Cerebellar nuclear complex (tissue), 1 donor: ENCODE results near the gene ANO7.

ENCODE experiments used
- DNase-seq, 2 experiments: peaks; one replicate each; lab custom pipeline; 2025; lab: John Stamatoyannopoulos, UW

ANO7 gene

GRCh38 chr2:241156971-241157441 lies 31.5 kb upstream of the ANO7 start:
- peak in 1 of 2 experiments; percentile 11 for DNase-seq

DNA sequence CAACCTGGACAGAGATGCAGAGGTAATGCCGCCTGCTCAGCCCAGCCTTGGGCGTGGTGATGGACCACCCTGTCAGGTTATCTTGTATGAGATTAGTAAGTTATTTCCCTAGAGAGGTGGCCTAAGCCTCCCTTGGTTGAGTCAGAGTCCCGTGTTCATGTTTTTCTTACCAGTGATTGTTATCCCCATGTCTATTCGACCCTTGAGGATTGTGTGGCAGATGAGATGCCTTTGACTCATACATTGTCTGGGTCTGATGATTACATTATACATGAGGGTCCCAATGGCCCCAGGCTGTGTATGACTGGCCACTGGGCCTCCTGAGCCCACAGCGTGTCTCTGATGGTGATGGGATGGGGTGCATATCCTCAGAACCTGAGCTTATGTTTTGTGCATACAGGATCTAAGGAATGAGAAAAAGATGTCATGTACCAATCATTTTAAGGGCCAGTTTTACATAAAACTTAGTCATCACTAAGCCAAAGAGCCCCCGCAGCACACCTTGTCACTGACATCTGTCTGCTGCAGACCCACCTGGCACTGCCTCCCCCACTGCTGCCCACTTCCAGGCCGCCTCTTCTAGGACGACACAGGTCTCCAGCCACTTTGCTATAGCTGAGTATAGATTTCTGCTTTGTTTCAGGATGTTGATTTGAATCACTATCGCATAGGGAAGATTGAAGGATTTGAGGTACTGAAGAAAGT lies 30.5 kb upstream of the ANO7 start:
- no peak for DNase-seq

- no peak for DNase-seq
Observed at GRCh38 chr2:241158546-241158900, 30.0 kb upstream of the ANO7 start.

DNA sequence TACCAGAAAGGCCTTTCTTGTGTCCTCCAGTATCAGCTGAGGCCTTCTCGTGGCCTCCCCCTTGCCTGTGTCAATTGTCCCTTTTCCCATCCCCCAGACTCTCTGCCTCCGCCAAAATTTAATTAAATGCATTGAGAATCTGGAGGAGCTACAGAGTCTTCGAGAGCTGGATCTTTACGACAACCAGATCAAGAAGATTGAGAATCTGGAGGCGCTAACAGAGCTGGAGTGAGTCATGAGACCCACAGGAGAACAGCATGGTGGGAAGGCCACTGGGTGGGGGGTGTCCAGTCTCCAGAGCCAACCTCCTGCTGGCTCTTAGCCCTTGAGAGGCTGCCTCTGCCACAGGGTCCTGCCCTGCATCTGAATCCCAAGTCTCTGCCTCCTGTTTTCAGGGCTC lies 29.4 kb upstream of the ANO7 start:
- no peak for DNase-seq

DNA sequence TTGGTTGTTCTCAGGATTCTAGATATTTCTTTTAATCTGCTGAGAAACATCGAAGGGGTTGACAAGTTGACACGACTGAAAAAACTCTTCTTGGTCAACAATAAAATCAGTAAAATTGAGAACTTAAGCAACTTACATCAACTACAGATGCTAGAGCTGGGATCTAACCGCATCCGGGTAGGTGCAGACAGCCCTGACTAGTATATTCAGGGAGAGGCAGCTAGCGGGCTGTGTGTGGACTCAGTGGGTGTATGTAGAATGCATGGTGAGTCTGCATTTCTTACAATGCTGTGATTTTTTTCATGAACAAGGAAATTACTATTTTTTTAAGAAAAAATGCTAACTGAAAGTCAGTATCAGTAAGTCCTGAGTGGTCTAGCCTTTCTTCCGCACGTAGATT lies 28.2 kb upstream of the ANO7 start:
- DNase-seq: no peak

DNA sequence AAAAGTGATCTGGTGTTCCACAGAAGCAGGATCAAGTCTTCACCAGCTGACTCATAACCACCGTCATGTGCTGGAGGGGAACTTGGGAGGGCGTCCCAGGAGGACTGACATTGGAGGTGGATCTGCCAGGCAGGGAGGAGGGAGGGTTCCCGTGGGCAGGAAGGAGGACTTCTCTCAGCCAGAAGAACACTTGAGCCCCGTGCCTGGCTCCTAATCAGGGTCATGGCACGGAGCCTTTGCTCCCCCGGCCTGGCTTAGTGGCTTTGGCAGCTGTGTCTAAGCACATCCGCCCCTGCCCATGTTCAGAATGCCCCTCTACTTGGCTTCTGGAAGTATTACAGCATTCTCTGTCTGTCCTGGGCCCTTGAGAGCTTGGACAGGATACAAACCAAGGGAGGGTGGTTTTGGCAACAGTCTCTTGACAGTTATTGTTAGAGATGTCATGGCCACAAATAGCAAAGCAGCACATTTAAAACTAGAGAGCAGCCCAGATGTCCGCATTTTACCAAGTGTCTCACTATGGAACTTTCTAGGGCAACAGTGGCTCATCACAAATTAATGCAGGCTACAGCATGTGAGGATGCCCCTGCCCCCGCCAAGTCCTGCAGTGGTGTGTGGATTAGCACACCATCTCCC lies 26.7 kb upstream of the ANO7 start:
- DNase-seq: no peak

DNA sequence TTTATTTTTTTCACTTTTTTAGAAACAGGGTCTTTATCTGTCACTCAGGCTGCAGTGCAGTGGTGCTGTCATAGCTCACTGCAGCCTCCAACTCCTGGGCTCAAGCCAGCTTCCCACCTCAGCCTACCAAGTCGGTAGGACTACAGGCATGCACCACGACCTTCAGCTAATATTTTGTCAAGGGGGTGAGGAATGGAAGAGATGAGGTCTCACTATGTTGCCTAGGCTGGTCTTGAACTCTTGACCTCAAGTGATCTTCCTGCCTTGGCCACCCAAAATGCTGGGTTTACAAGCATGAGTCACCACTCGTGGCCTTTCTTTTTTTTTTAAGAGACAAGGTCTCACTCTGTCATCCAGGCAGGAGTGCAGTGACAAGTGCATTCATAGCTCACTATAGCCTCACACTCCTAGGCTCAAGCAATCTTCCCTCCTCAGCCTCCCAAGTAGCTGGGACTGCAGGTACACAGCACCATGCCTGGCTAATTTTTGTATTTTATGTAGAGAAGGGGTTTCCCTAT lies 24.8 kb upstream of the ANO7 start:
- DNase-seq: no peak

DNA sequence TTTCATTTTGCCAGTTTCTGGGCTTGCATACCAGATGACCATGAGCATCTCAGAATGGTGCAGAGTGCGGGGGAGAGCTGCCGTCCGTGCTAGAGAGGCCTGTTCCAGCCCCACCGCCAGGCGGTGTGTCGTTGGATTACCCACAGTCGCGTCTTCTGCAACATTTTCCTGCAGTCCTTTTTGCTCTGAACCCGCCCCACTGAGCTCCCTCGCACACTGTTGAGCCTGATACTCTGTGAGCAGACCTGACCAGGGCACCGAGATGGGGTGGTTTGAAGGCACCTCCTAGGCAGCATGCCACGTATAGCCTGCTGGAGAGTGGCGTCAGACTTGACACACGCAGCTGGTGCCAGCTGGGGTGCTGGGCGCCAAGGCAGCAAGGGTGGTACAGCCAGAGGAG lies 20.1 kb upstream of the ANO7 start:
- DNase-seq: no peak

DNA sequence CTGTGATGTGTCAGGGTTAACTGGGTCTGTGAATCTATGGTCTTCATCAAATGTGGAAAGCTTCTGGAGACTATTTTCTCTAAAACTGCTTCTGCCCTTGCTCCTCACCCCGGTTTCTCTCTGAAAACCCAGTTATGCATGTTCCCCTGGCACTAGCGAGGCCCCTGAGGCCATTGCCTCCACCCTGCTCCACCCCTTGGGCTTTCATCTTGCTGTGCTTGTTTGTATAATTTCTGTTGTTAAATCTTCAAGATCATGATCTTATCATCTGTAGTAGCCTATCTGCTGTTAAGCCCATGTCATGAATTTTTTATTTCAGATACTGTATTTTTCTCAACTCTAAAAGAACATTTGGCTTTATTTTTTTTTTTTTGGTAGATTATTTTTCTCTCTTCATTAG lies 14.9 kb upstream of the ANO7 start:
- no peak for DNase-seq

- DNase-seq: no peak
Observed at GRCh38 chr2:241177526-241178334, 10.7 kb upstream of the ANO7 start.

DNA sequence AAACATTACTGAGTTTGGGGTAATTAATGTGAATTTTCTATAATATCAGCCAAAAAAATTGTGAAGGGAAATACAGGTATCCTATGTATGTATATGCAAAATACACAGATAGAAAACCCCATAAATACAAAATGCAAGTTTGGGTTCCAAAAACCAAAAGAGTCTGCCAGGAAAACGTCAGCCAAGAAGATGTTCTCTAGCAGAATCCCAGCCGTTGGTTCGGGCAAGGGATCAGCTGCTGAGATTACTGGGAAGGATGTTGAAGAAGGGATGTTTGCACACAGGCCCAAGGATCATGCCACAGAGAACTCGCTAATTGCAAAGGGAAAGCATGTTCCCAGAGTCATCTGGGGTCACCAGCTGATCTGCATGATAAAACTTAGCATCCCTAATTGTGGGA lies 9.5 kb upstream of the ANO7 start:
- DNase-seq: no peak

DNA sequence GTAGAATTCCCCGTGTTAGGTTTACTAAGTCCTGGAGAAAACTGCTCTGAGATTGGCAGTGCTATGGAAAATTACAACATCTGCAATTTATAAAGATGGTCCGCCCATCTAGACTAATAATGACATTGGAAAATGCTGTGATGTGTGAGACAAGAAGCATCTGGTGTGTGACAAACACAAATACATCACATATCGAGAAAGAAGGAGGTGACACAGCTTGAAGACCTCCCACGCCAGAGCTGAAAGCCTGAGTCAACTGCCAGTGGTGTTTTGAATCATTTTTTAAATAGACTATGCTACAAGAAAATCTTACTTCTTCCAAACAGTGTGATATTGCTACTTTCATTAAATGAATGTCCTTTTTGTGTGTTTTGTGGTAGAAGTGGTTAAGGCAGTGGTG lies 8.6 kb upstream of the ANO7 start:
- DNase-seq: no peak

GRCh38 chr2:241180495-241180894 lies 8.0 kb upstream of the ANO7 start:
- DNase-seq: no peak

DNA sequence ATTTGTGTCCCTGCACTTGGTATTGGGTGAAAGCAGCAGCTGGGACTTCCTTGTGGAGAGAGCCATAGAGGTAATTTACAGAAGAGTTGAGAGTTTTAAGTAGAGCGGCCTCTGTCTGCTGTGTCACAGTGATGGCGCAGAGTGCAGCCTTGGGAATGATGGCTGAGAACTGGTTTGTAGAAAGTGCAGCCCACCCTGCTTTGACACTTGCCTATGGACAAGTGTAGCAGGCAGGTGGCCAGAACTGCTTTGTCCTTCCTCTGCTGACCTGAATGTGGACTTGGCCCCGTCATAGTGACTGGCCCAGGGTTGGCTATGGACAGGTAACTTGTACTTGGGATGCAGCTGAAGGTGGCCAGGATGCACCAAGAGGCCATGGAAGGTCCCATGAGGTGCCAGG lies 6.4 kb upstream of the ANO7 start:
- no peak for DNase-seq

- no peak for DNase-seq
Observed at GRCh38 chr2:241182531-241183133, 5.8 kb upstream of the ANO7 start.

- DNase-seq: no peak
Observed at GRCh38 chr2:241183221-241183620, 5.3 kb upstream of the ANO7 start.

GRCh38 chr2:241184901-241185300 lies 3.6 kb upstream of the ANO7 start:
- DNase-seq: no peak

DNA sequence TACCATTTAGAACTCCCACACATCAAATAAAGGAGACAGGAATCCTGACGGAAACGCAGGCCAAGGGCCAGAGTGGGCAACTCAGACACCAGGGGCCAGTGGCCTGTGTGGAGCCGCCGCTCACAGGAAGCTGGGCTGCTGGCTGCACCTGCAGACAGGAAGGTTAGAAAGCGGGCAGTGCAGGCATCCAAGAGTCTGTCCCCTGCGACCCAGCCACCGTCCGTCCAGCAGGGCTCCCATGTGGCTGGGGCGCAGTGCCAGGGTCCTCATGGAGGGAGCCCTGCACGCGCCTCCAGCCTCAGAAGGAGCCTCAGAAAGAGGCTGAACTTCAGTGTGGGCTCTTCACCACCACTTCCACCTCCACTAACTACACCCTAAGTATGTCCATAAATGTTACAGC lies 2.5 kb upstream of the ANO7 start:
- DNase-seq: no peak

- DNase-seq: no peak
Observed at GRCh38 chr2:241187101-241187917, 1.2 kb upstream of the ANO7 start.

DNA sequence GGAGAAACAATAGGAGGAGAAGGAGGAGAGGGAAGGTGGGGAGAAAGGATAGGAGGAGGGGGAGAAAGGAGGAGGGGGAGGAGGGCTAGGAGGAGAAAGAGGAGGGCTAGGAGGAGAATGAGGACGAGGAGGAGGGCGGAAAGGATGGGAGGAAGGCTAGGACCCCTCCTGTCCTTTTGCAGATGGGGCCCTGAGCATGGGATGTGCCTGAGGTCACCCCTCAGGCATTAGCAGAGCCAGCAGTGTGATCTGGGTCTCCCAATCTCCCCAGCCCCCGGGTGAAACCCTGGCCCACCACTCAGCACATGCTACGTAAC lies 601 bp upstream of the ANO7 start:
- no peak for DNase-seq

DNA sequence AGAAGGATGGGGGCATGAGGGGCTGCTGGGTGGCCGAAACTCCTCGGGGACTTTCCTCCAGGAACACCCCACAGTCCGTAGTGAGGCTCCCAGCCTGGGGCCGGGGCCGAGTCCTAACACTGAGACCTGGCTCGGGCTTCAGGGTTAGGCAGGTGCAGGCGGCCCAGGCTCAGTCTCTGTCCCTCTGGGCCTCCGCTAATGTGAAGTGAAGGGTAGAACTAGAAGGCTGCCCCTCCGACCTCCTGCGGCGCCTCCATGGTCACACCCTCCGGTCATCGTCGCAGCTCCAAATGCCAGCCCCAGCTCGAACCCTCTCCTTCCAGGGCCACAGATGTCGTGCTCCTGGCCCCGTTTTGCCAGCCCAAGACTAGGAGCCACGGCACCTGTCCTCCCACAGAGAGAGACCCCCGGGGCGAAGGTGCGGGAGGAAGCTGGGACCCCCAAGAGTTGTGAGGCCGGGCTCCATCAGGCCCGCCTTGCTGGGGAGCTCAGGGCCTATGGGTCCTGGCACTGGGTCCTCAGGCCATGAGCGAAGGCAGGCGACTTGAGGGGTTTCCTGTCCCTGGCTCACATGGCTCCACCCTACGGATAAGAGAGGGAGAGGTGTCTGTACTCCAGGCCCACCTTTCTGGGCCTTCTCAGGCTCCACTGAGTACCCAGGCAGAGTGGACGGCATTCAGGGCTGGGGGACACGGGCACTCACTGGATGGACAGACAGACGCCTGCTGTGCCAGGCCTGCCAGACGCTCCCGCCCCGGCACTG lies 797 bp downstream of the ANO7 start:
- DNase-seq: no peak
